ENCODE results near the gene RASGRF1.

The RASGRF1 gene

GRCh38 chr15:78974272-78974918 is 116.2 kb downstream of the RASGRF1 start:
- no peak for DNase-seq (ENCODE audit: low spot score)
- TF ChIP-seq CTCF (IDR thresholded peaks at IDR 0.05; ENCODE audit: extremely low read depth, missing control alignments), result no peak

GRCh38 chr15:78969687-78970349 is 120.8 kb downstream of the RASGRF1 start:
- TF ChIP-seq CTCF (IDR thresholded peaks at IDR 0.05; ENCODE audit: extremely low read depth, missing control alignments), result no peak
- no peak for DNase-seq (ENCODE audit: low spot score)

GRCh38 chr15:78968539-78969271 is 121.9 kb downstream of the RASGRF1 start:
- no peak for TF ChIP-seq CTCF (IDR thresholded peaks at IDR 0.05; ENCODE audit: extremely low read depth, missing control alignments)
- no peak for DNase-seq (ENCODE audit: low spot score)

- TF ChIP-seq CTCF (IDR thresholded peaks at IDR 0.05; ENCODE audit: extremely low read depth, missing control alignments), result no peak
- no peak for DNase-seq (ENCODE audit: low spot score)
These were observed 122.5 kb downstream of the RASGRF1 start for GRCh38 chr15:78968114-78968513.

GRCh38 chr15:78960308-78960707 is 130.3 kb downstream of the RASGRF1 start:
- no peak for DNase-seq (ENCODE audit: low spot score)
- TF ChIP-seq CTCF (IDR thresholded peaks at IDR 0.05; ENCODE audit: extremely low read depth, missing control alignments), result no peak

- no peak for DNase-seq (ENCODE audit: low spot score)
- no peak for TF ChIP-seq CTCF (IDR thresholded peaks at IDR 0.05; ENCODE audit: extremely low read depth, missing control alignments)
These were observed 131.2 kb downstream of the RASGRF1 start for GRCh38 chr15:78959360-78959759.
